H9 (cell line): ENCODE data around the gene EEF1A2. TPM values are rescaled to one million over a fixed set of nuclear protein-coding genes. Genes with fewer than 3 reads are reported as not detected.

Source experiments
- DNase-seq: peaks from one replicate; pipeline ENCODE4 v3.0.0-alpha.2; 2017
- H2AFZ ChIP-seq: one replicate; pipeline ENCODE4 v1.6.1; 2013; ENCODE audit warnings: mild to moderate bottlenecking, low read length, control low read depth, moderate library complexity
- H2AK5ac ChIP-seq: 2 replicates; pipeline ENCODE4 v1.6.1; 2013; ENCODE audit warnings: low read length, control low read depth, mixed read lengths; ENCODE audit not compliant: insufficient read length
- H2BK120ac ChIP-seq: one replicate; pipeline ENCODE4 v1.6.1; 2013; ENCODE audit warnings: low read depth, mild to moderate bottlenecking, low read length, control low read depth, inconsistent platforms; ENCODE audit not compliant: poor library complexity, severe bottlenecking
- H2BK12ac ChIP-seq: 2 replicates; pipeline ENCODE4 v1.6.1; 2013; ENCODE audit warnings: low read length, control low read depth, mixed read lengths, low read depth; ENCODE audit not compliant: insufficient read length
- H2BK15ac ChIP-seq: 2 replicates; pipeline ENCODE4 v1.6.1; 2013; ENCODE audit warnings: low read depth, low read length, control low read depth
- H2BK20ac ChIP-seq: one replicate; pipeline ENCODE4 v1.6.1; 2013; ENCODE audit warnings: low read depth, mild to moderate bottlenecking, low read length, control low read depth, inconsistent platforms; ENCODE audit not compliant: poor library complexity, severe bottlenecking
- H2BK5ac ChIP-seq: 2 replicates; pipeline ENCODE4 v1.6.1; 2013; ENCODE audit warnings: low read length, control low read depth, mixed read lengths; ENCODE audit not compliant: insufficient read length
- H3K14ac ChIP-seq: 2 replicates; pipeline ENCODE4 v1.6.1; 2013; ENCODE audit warnings: low read length, control low read depth; ENCODE audit not compliant: insufficient read depth
- H3K18ac ChIP-seq: 2 replicates; pipeline ENCODE4 v1.6.1; 2013; ENCODE audit warnings: low read depth, mild to moderate bottlenecking, mixed read lengths, low read length, control low read depth; ENCODE audit not compliant: insufficient read length
- H3K23ac ChIP-seq: 2 replicates; pipeline ENCODE4 v1.6.1; 2013; ENCODE audit warnings: low read length, control low read depth, mixed read lengths, low read depth; ENCODE audit not compliant: insufficient read length
- H3K23me2 ChIP-seq: 2 replicates; pipeline ENCODE4 v1.6.1; 2013; ENCODE audit warnings: low read depth, mild to moderate bottlenecking, mixed read lengths, low read length, control low read depth; ENCODE audit not compliant: insufficient read length, poor library complexity, severe bottlenecking
- H3K27ac ChIP-seq: 2 replicates; pipeline ENCODE4 v1.5.1; 2013; ENCODE audit warnings: low read length, control low read depth, mixed read lengths, low read depth; ENCODE audit not compliant: insufficient read length
- H3K27me3 ChIP-seq: 2 replicates; pipeline ENCODE4 v1.6.1; 2013; ENCODE audit warnings: low read length, control low read depth, inconsistent platforms; ENCODE audit not compliant: insufficient read depth
- H3K4ac ChIP-seq: 2 replicates; pipeline ENCODE4 v1.6.1; 2013; ENCODE audit warnings: low read depth, mild to moderate bottlenecking, control low read depth, inconsistent platforms, low read length, moderate library complexity
- H3K4me1 ChIP-seq: 2 replicates; pipeline ENCODE4 v1.6.1; 2013; ENCODE audit warnings: low read length, control low read depth, inconsistent platforms; ENCODE audit not compliant: insufficient read depth
- H3K4me2 ChIP-seq: 2 replicates; pipeline ENCODE4 v1.6.1; 2013; ENCODE audit warnings: low read length, control low read depth, mixed read lengths; ENCODE audit not compliant: insufficient read length, insufficient read depth
- H3K56ac ChIP-seq: 2 replicates; pipeline ENCODE4 v1.6.1; 2013; ENCODE audit warnings: low read depth, mild to moderate bottlenecking, mixed read lengths, low read length, control low read depth; ENCODE audit not compliant: insufficient read length
- H3K79me1 ChIP-seq: 2 replicates; pipeline ENCODE4 v1.6.1; 2013; ENCODE audit warnings: low read depth, mild to moderate bottlenecking, moderate library complexity, low read length, control low read depth, inconsistent platforms; ENCODE audit not compliant: insufficient read depth, poor library complexity, severe bottlenecking
- H3K79me2 ChIP-seq: 2 replicates; pipeline ENCODE4 v1.6.1; 2013; ENCODE audit warnings: low read length, control low read depth, inconsistent platforms; ENCODE audit not compliant: insufficient read depth
- H3K9ac ChIP-seq: 2 replicates; pipeline ENCODE4 v1.6.1; 2013; ENCODE audit warnings: low read length, control low read depth, mixed read lengths; ENCODE audit not compliant: insufficient read length; ENCODE audit errors: extremely low read depth
- H3K9me3 ChIP-seq: one replicate; pipeline ENCODE4 v1.6.1; 2013; ENCODE audit warnings: low read depth, low read length, inconsistent platforms; ENCODE audit not compliant: control insufficient read depth
- H3T11ph ChIP-seq: one replicate; pipeline ENCODE4 v1.6.1; 2013; ENCODE audit warnings: mild to moderate bottlenecking, low read length, control low read depth, inconsistent platforms
- H4K20me1 ChIP-seq: one replicate; pipeline ENCODE4 v1.6.1; 2013; ENCODE audit not compliant: control insufficient read depth, insufficient read length, insufficient read depth
- H4K5ac ChIP-seq: 2 replicates; pipeline ENCODE4 v1.6.1; 2013; ENCODE audit warnings: low read depth, mild to moderate bottlenecking, mixed read lengths, low read length, control low read depth; ENCODE audit not compliant: insufficient read length
- H4K8ac ChIP-seq: replicated peaks from 2 replicates; pipeline ENCODE4 v1.6.1; 2013; ENCODE audit warnings: low read length, control low read depth, mixed read lengths, low read depth; ENCODE audit not compliant: insufficient read length
- H4K91ac ChIP-seq: 2 replicates; pipeline ENCODE4 v1.6.1; 2013; ENCODE audit warnings: low read depth, mild to moderate bottlenecking, moderate library complexity, mixed read lengths, low read length, control low read depth; ENCODE audit not compliant: insufficient read length
- H3K27ac Mint-ChIP-seq, 3 experiments: 2 replicates in 2 of 3; 3 replicates in 1 of 3; pipeline ENCODE4 v1.8.0; 2020 to 2021; ENCODE audit warnings: mixed read lengths in 3 of 3, mild to moderate bottlenecking in 1 of 3, moderate library complexity in 1 of 3
- H3K27me3 Mint-ChIP-seq: 2 replicates; pipeline ENCODE4 v1.8.0; 2021; ENCODE audit warnings: low read depth, mild to moderate bottlenecking, moderate library complexity, mixed read lengths
- H3K36me3 Mint-ChIP-seq, 3 experiments: 2 replicates in 2 of 3; 3 replicates in 1 of 3; pipeline ENCODE4 v1.8.0; 2020 to 2021; ENCODE audit warnings: low read depth in 3 of 3, mixed read lengths in 3 of 3; ENCODE audit not compliant: insufficient read depth in 1 of 3
- H3K4me1 Mint-ChIP-seq, 2 experiments: 2 replicates each; pipeline ENCODE4 v1.8.0; 2020; ENCODE audit warnings: mixed read lengths in 2 of 2
- H3K4me3 Mint-ChIP-seq, 2 experiments: 2 replicates in 1 of 2; 3 replicates in 1 of 2; pipeline ENCODE4 v1.8.0; 2020 to 2021; ENCODE audit warnings: mild to moderate bottlenecking in 2 of 2, mixed read lengths in 2 of 2, moderate library complexity in 1 of 2
- H3K9me3 Mint-ChIP-seq, 2 experiments: 2 replicates in 1 of 2; 3 replicates in 1 of 2; pipeline ENCODE4 v1.8.0; 2020; ENCODE audit warnings: mild to moderate bottlenecking in 2 of 2, mixed read lengths in 2 of 2, moderate library complexity in 1 of 2
- CTCF ChIP-seq: fragments of 200-600 bp; sonication (generic); conservative IDR thresholded peaks from 3 replicates; pipeline ENCODE4 v1.8.0; 2021; ENCODE audit warnings: antibody characterized with exemption, mild to moderate bottlenecking
- WGBS: extraction: QIAGEN DNeasy Blood & Tissue Kit; methylation state at CpG from one replicate; pipeline ENCODE4 v1.1.7; 2013; ENCODE audit warnings: missing lambda C conversion rate, low lambda C conversion rate, mixed read lengths; ENCODE audit not compliant: insufficient read length; ENCODE audit errors: extremely low coverage; 5-methylcytosine and 5-hydroxymethylcytosine counted together
- total RNA-seq: library from RNA; stranded (reverse); gene quantifications from 2 replicates; pipeline ENCODE4 v1.2.1, GENCODE V29; 2021

The EEF1A2 gene
- total RNA-seq, 1 experiment from 2014 or later, result 27.4 TPM

- H3K9me3 ChIP-seq, result no peaks in the 10 kb centered on the region
- peak; percentile 80 for DNase-seq
- no peak overlapping the region for H2BK15ac ChIP-seq
- H3K56ac ChIP-seq, result no peak overlapping the region
- no CpG with 5 or more reads among the region's 72 CpGs for WGBS
- peaks cover 20 to 49% (median 24%) of the 10 kb centered on the region in 3 experiments; a peak in 6 of 7 replicates for H3K36me3 Mint-ChIP-seq
- H3K14ac ChIP-seq, result peak overlapping the region; percentile 78
- peak overlapping the region in 1 of 3 experiments; percentile 52; a peak in 1 of 7 replicates for H3K27ac Mint-ChIP-seq
- peaks cover 7 to 17% of the 10 kb centered on the region in 2 experiments; a peak in 4 of 5 replicates for H3K9me3 Mint-ChIP-seq
- no peak overlapping the region for H4K91ac ChIP-seq
- H3K23ac ChIP-seq, result no peak overlapping the region
- H2BK12ac ChIP-seq, result no peak overlapping the region
- no peak overlapping the region for H2AK5ac ChIP-seq
- H3K27me3 Mint-ChIP-seq, result peaks cover 15% of the 10 kb centered on the region
- H3K79me2 ChIP-seq, result no peaks in the 10 kb centered on the region; the same call in 1 of the 2 replicates
- no peak overlapping the region for H3K27ac ChIP-seq
- peak overlapping the region; percentile 39 for H3K18ac ChIP-seq
- H3K9ac ChIP-seq, result peak overlapping the region; percentile 51
- peaks cover 4% of the 10 kb centered on the region for H3K79me1 ChIP-seq
- peak overlapping the region; percentile 72 for H3K4me2 ChIP-seq
- peak overlapping the region; percentile 64 for H4K5ac ChIP-seq
- H4K8ac ChIP-seq, result no peak overlapping the region
- no peak overlapping the region for H2BK120ac ChIP-seq
- H2AFZ ChIP-seq, result no peak overlapping the region
- H3K4me1 ChIP-seq, result no peaks in the 10 kb centered on the region; the same call in 1 of the 2 replicates
- H3K4me1 Mint-ChIP-seq, result peaks cover 2 to 25% of the 10 kb centered on the region in 2 experiments; a peak in 3 of 4 replicates
- TF ChIP-seq CTCF, result peak; percentile 41; the same call in 2 of the 3 replicates
- H3T11ph ChIP-seq, result no peak overlapping the region
- no peaks in the 10 kb centered on the region for H4K20me1 ChIP-seq
- no peaks in the 10 kb centered on the region for H3K27me3 ChIP-seq
- no peak overlapping the region for H2BK20ac ChIP-seq
- no peak overlapping the region for H3K4ac ChIP-seq
- no peak overlapping the region for H2BK5ac ChIP-seq
- peak overlapping the region; percentile 63 to 85 for H3K4me3 Mint-ChIP-seq
- H3K23me2 ChIP-seq, result peaks cover 10% of the 10 kb centered on the region
These were observed 21.0 kb upstream of the EEF1A2 start for GRCh38 chr20:63519668-63520503.
